Ishikawa (cell line): ENCODE data around the gene JPT2.

Experiments
- EGR1 ChIP-seq: IDR thresholded peaks from 2 replicates; pipeline ENCODE4 v1.6.1; 2012
- EP300 ChIP-seq: IDR thresholded peaks from 2 replicates; pipeline ENCODE4 v1.6.1; 2012; ENCODE audit warnings: borderline replicate concordance
- RAD21 ChIP-seq: IDR thresholded peaks from 2 replicates; pipeline ENCODE4 v1.6.1; 2012; ENCODE audit warnings: low read depth
- TAF1 ChIP-seq: IDR thresholded peaks from 2 replicates; pipeline ENCODE4 v1.6.1; 2012; ENCODE audit warnings: low read depth, mild to moderate bottlenecking
- USF1 ChIP-seq: IDR thresholded peaks from 2 replicates; pipeline ENCODE4 v1.6.1; 2012

DNA sequence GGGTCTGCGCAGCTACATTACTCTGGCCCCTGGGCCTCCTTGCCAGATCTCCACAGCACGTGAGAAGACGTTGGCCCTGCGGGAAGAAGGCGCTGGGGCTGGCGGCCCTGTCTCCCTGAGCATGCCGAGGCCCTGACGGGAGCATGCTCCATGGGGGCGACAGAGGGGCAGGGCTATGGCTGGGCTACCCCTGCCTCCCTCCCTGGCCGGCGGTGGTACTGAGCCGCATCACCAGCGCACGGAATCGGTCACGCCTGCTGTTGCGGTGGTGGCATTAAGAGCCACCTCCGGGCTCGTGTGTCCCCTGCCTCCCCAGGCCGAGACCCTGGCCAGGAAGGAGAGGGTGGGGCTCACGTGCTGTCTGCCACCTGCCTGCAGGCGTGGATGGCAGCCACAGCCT is 56.0 kb downstream of the JPT2 start:
- TF ChIP-seq TAF1 (no peak), USF1 (no peak), EGR1 (no peak), RAD21 (no peak), EP300 (no peak)
